A549 treated with Hydrocortisone at 1 μM for 4 hours (cell line): ENCODE measurements around the gene SLC38A7. TPM values are rescaled to one million over a fixed set of nuclear protein-coding genes. Genes with fewer than 3 reads are reported as not detected.

Experiments
- total RNA-seq: library from RNA; stranded (reverse); fragments of 200-300 nt; extraction: Qiagen RNA extraction; gene quantifications from 5 replicates; pipeline ENCODE4 v1.2.3, GENCODE V29; 2022

Gene SLC38A7, protein sequence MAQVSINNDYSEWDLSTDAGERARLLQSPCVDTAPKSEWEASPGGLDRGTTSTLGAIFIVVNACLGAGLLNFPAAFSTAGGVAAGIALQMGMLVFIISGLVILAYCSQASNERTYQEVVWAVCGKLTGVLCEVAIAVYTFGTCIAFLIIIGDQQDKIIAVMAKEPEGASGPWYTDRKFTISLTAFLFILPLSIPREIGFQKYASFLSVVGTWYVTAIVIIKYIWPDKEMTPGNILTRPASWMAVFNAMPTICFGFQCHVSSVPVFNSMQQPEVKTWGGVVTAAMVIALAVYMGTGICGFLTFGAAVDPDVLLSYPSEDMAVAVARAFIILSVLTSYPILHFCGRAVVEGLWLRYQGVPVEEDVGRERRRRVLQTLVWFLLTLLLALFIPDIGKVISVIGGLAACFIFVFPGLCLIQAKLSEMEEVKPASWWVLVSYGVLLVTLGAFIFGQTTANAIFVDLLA
- total RNA-seq: 17.5 to 22.7 TPM (median 17.7 TPM) in 5 replicates

GRCh38 chr16:58684354-58685083 is at the start of gene SLC38A7:
SLC38A7 (minus strand) TSS chr16:58684770; CDS start chr16:58680126, 4,644 bp downstream.

DNA sequence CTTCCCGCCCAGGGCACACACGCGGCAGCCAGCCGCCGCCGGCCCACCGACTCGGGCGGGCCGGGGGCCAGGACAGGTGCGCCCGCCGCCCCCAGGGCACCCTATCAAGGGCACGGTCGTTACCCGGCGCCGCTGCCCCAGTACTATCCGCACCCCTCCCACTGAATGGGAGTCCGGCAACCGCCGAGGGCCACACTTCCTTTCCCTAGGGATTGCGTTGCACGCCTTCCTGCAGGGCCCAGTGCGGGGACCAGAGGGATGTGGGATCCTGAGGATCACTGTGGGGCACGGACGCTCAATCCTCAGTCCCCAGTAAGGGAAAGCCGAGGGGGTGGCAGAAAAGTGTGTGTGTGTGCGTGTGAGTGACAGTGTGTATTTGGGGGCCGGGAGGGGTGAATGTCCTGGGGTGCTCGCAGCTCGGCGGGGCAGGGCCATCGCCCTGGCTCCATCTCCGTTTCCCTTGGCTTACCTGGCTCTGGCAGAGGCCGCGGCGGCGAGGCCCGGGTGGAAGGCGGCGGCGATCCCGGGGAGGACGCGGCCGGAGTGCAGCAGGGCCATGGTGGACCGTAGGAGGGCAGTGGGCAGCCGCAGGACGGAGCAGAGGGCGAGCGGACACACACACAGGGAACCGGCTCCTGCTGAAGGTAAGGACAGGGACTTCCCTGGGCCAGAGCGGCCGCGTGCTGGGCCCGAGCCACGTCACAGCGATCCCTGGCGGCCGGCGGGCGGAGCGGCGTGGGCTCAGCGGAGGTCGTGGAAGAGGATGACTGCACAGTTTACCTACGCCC is 49.3 kb upstream of the SLC38A7 start, which contains the start of gene GOT2:
Gene GOT2 (minus strand): TSS at position 646 of the 788 bp plus-strand sequence. CDS start 88 bp downstream, at position 558.

GRCh38 chr16:58629733-58630640 is 54.6 kb downstream of the SLC38A7 start, which contains the start of gene CNOT1:
CNOT1 (minus strand) TSS chr16:58629826; CDS start chr16:58599337, 30,489 bp downstream.

Other genes with a start within 250 kb of the SLC38A7 start
- 22.8 to 33.4 TPM (median 26.2 TPM) in 5 replicates for gene NDRG4, start 184.6 kb downstream of the SLC38A7 start, total RNA-seq
- 12.8 to 14.8 TPM (median 13.3 TPM) in 5 replicates for gene SETD6, start 169.3 kb downstream of the SLC38A7 start, total RNA-seq
- gene CNOT1, start 54.9 kb downstream of the SLC38A7 start, total RNA-seq: 106 to 158 TPM (median 113 TPM) in 5 replicates
- 170 to 189 TPM (median 174 TPM) in 5 replicates for gene GOT2, start 49.5 kb upstream of the SLC38A7 start, total RNA-seq